IMR-90 (cell line): Measurements from ENCODE around the gene SSTR4. TPM values are rescaled to one million over a fixed set of nuclear protein-coding genes. Genes with fewer than 3 reads are reported as not detected.
A peak's percentile ranks its signal among the peaks of the same experiment; 100 is the strongest.

ENCODE experiments used
- ATAC-seq: fragments of 200-7000 bp; cut with Tn5 transposase; 2 replicates; pipeline ENCODE4 v1.9.1; 2020; ENCODE audit warnings: low read depth, mild to moderate bottlenecking, moderate library complexity
- BruUV-seq: library from RNA; stranded (reverse); fragments of 400-500 nt; replicated peaks from 2 replicates; lab custom pipeline; 2021; lab: Mats Ljungman, UMichigan
- CTCF ChIA-PET: fragments of 300-600 bp; formaldehyde crosslinking; extraction: SDS; loops from one replicate; lab custom pipeline; 2021; ENCODE audit warnings: antibody characterized with exemption; lab: Yijun Ruan, JAX
- POLR2A ChIA-PET: fragments of 300-600 bp; sonication (Branson Sonifier 250); formaldehyde crosslinking; loops from one replicate; lab custom pipeline; 2022; ENCODE audit warnings: antibody characterized with exemption; ENCODE audit not compliant: unreplicated experiment; lab: Charles Lee
- DNase-seq: peaks from one replicate; pipeline ENCODE4 v3.0.0; 2013
- H2AFZ ChIP-seq: replicated peaks from 2 replicates; pipeline ENCODE3; 2013; ENCODE audit warnings: low read length, mild to moderate bottlenecking; ENCODE audit not compliant: poor library complexity
- H2AK5ac ChIP-seq: 2 replicates; pipeline ENCODE4 v1.6.1; 2013; ENCODE audit warnings: low read depth, low read length, inconsistent platforms
- H2AK9ac ChIP-seq: replicated peaks from 2 replicates; pipeline ENCODE3; 2013; ENCODE audit warnings: mild to moderate bottlenecking, low read depth, low read length, moderate library complexity; ENCODE audit not compliant: poor library complexity
- H2BK120ac ChIP-seq: 2 replicates; pipeline ENCODE4 v1.6.1; 2013; ENCODE audit warnings: low read depth, low read length, inconsistent platforms
- H2BK15ac ChIP-seq: 3 replicates; pipeline ENCODE4 v1.6.1; 2013; ENCODE audit warnings: low read depth, low read length, inconsistent platforms
- H2BK20ac ChIP-seq: 2 replicates; pipeline ENCODE4 v1.6.1; 2013; ENCODE audit warnings: low read depth, mild to moderate bottlenecking, inconsistent platforms, low read length, moderate library complexity
- H2BK5ac ChIP-seq: 2 replicates; pipeline ENCODE4 v1.6.1; 2013; ENCODE audit warnings: mild to moderate bottlenecking, low read depth, low read length, inconsistent platforms; ENCODE audit not compliant: poor library complexity, severe bottlenecking
- H3K14ac ChIP-seq: replicated peaks from 2 replicates; pipeline ENCODE4 v1.6.1; 2013; ENCODE audit warnings: low read depth, low read length, inconsistent platforms
- H3K18ac ChIP-seq: 2 replicates; pipeline ENCODE4 v1.6.1; 2013; ENCODE audit warnings: low read depth, low read length, control low read depth
- H3K23ac ChIP-seq: 2 replicates; pipeline ENCODE4 v1.6.1; 2013; ENCODE audit warnings: low read depth, low read length, inconsistent platforms
- H3K27ac ChIP-seq: 2 replicates; pipeline ENCODE4 v1.5.1; 2013; ENCODE audit warnings: mild to moderate bottlenecking, control low read depth, low read length; ENCODE audit not compliant: insufficient read depth
- H3K27me3 ChIP-seq: 2 replicates; pipeline ENCODE4 v1.6.1; 2013; ENCODE audit warnings: low read length; ENCODE audit not compliant: control insufficient read depth, insufficient read depth
- H3K36me3 ChIP-seq: 2 replicates; pipeline ENCODE4 v1.6.1; 2013; ENCODE audit warnings: low read length, mixed read lengths; ENCODE audit not compliant: control insufficient read depth, insufficient read depth
- H3K4ac ChIP-seq: 2 replicates; pipeline ENCODE4 v1.6.1; 2013; ENCODE audit warnings: low read depth, low read length, inconsistent platforms
- H3K4me1 ChIP-seq: 2 replicates; pipeline ENCODE4 v1.6.1; 2013; ENCODE audit warnings: low read length, mixed read lengths; ENCODE audit not compliant: control insufficient read depth, insufficient read depth
- H3K4me2 ChIP-seq: 2 replicates; pipeline ENCODE4 v1.6.1; 2013; ENCODE audit warnings: low read depth, mild to moderate bottlenecking, control low read depth, low read length, moderate library complexity
- H3K4me3 ChIP-seq: 2 replicates; pipeline ENCODE4 v1.5.1; 2013; ENCODE audit warnings: low read depth, mild to moderate bottlenecking, control low read depth, low read length, moderate library complexity; ENCODE audit not compliant: insufficient read depth
- H3K56ac ChIP-seq: 2 replicates; pipeline ENCODE4 v1.6.1; 2013; ENCODE audit warnings: low read length, inconsistent platforms; ENCODE audit not compliant: insufficient read depth; ENCODE audit errors: extremely low read depth
- H3K79me1 ChIP-seq, 2 experiments: 2 replicates each; pipeline ENCODE4 v1.6.1; 2013; ENCODE audit warnings: low read length in 2 of 2, inconsistent platforms in 1 of 2, low read depth in 1 of 2
- H3K9ac ChIP-seq: 2 replicates; pipeline ENCODE4 v1.6.1; 2013; ENCODE audit warnings: low read depth, low read length, control low read depth
- H3K9me1 ChIP-seq: 2 replicates; pipeline ENCODE4 v1.6.1; 2013; ENCODE audit warnings: low read length, inconsistent platforms; ENCODE audit not compliant: insufficient read depth
- H3K9me3 ChIP-seq: 2 replicates; pipeline ENCODE4 v1.6.1; 2013; ENCODE audit warnings: low read length; ENCODE audit not compliant: control insufficient read depth, insufficient read depth
- H4K20me1 ChIP-seq: 2 replicates; pipeline ENCODE4 v1.6.1; 2013; ENCODE audit warnings: low read length, inconsistent platforms; ENCODE audit not compliant: insufficient read depth
- H4K5ac ChIP-seq: 2 replicates; pipeline ENCODE4 v1.6.1; 2013; ENCODE audit warnings: mild to moderate bottlenecking, low read depth, low read length, control low read depth
- H4K8ac ChIP-seq, 2 experiments: 2 replicates each; pipeline ENCODE4 v1.6.1; 2013; ENCODE audit warnings: low read depth in 2 of 2, low read length in 2 of 2, control low read depth in 1 of 2, inconsistent platforms in 1 of 2
- H4K91ac ChIP-seq: 2 replicates; pipeline ENCODE4 v1.6.1; 2013; ENCODE audit warnings: low read depth, low read length, inconsistent platforms; ENCODE audit not compliant: insufficient read depth
- CEBPB ChIP-seq: IDR thresholded peaks from 2 replicates; pipeline ENCODE4 v1.6.1; 2012; ENCODE audit warnings: low read depth, low read length, improper control_type of control experiment
- CTCF ChIP-seq: conservative IDR thresholded peaks from 2 replicates; pipeline ENCODE4 v1.5.1; 2012; ENCODE audit warnings: mild to moderate bottlenecking, low read depth, low read length, improper control_type of control experiment
- WGBS, 2 experiments: methylation state at CpG; one replicate each; pipeline versions ENCODE4 v1.1.5 to v1.1.7; 2013; ENCODE audit warnings: missing lambda C conversion rate in 2 of 2; ENCODE audit not compliant: insufficient read length in 1 of 2; ENCODE audit errors: extremely low coverage in 2 of 2; 5-methylcytosine and 5-hydroxymethylcytosine counted together
- dilution Hi-C: fragments of 300-500 bp; cut with HindIII; formaldehyde crosslinking; loops from one replicate; pipeline ENCODE4 v1.14.3; 2018; ENCODE audit warnings: low sequenced_read_pairs; ENCODE audit not compliant: unreplicated experiment
- in situ Hi-C: fragments of 300-500 bp; cut with MboI; formaldehyde crosslinking; loops from 3 replicates; pipeline ENCODE4 v1.14.3; 2019; ENCODE audit warnings: low sequenced_read_pairs, inconsistent platforms, mixed read lengths
- intact Hi-C: fragments of 100-400 bp; cut with micrococcal nuclease; formaldehyde crosslinking; loops from 2 replicates; pipeline ENCODE4 v1.10.0; 2022
- polyA plus RNA-seq, 3 experiments: library from polyadenylated mRNA; depleted of rRNA; stranded (reverse); fragments of >200 nt; gene quantifications; 2 replicates each; pipeline ENCODE4 v1.2.3, GENCODE V29; 2012; ENCODE audit warnings: low replicate concordance in 1 of 3
- total RNA-seq: library from RNA; depleted of rRNA; stranded (reverse); fragments of >200 nt; gene quantifications from 2 replicates; pipeline ENCODE4 v1.2.3, GENCODE V29; 2012

SSTR4 gene
- total and polyA plus RNA-seq, 2 of the 4 experiments (the other 2 are of a cell fraction), result not detected

GRCh38 chr20:23058240-23058639 is 23.1 kb downstream of the SSTR4 start:
- no peak overlapping the region for H4K8ac ChIP-seq
- ATAC-seq (no peak), DNase-seq (no peak)
- POLR2A ChIA-PET, result no interaction called here
- H3K23ac ChIP-seq, result no peak overlapping the region
- H3K56ac ChIP-seq, result no peak overlapping the region
- peaks cover 10% of the 10 kb centered on the region; the same call in 1 of the 2 replicates for H3K4me1 ChIP-seq
- no peak overlapping the region for H2AK9ac ChIP-seq
- H2BK15ac ChIP-seq, result no peak overlapping the region
- H2AK5ac ChIP-seq, result no peak overlapping the region
- H2BK5ac ChIP-seq, result no peak overlapping the region
- H3K9me3 ChIP-seq, result no peaks in the 10 kb centered on the region
- H2BK20ac ChIP-seq, result no peak overlapping the region
- peaks cover 17% of the 10 kb centered on the region for H3K27me3 ChIP-seq
- H3K79me1 ChIP-seq, result no peaks in the 10 kb centered on the region
- no CpG with 5 or more reads among the region's 1 CpG for WGBS, 2 experiments
- no peaks in the 10 kb centered on the region for H3K36me3 ChIP-seq
- no TSS peak for BruUV-seq
- no peak for TF ChIP-seq CEBPB
- TF ChIP-seq CTCF, result 0 out of 2 replicates have a peak, but pooled peaks have one; percentile 1
- H3K9ac ChIP-seq, result no peak overlapping the region
- no peak overlapping the region for H2AFZ ChIP-seq
- no peak overlapping the region for H3K14ac ChIP-seq
- dilution Hi-C loops, result no loop called here
- H4K20me1 ChIP-seq, result no peaks in the 10 kb centered on the region
- H3K27ac ChIP-seq, result no peak overlapping the region
- no peak overlapping the region for H3K4ac ChIP-seq
- CTCF ChIA-PET, result no interaction called here
- no peak overlapping the region for H3K18ac ChIP-seq
- H4K91ac ChIP-seq, result no peak overlapping the region
- no peak overlapping the region for H2BK120ac ChIP-seq
- intact Hi-C loops, result no loop called here
- H3K4me3 ChIP-seq, result no peak overlapping the region
- H4K5ac ChIP-seq, result no peak overlapping the region
- H3K9me1 ChIP-seq, result 0 out of 2 replicates have a peak, but pooled peaks cover 2% of the 10 kb centered on the region
- no peak overlapping the region for H3K4me2 ChIP-seq
- in situ Hi-C loops, result loop anchor here (10.0 kb wide), 1 partner anchor 287 kb away; no protein-coding TSS in a partner anchor
